H1 (cell line): Measurements from ENCODE around the gene BRI3BP. TPM values are rescaled to one million over a fixed set of nuclear protein-coding genes. Genes with fewer than 3 reads are reported as not detected.

ENCODE experiments used
- CTCF ChIA-PET: fragments of 300-600 bp; sonication (Branson Sonifier 250); formaldehyde crosslinking; loops from one replicate; lab custom pipeline; 2021; ENCODE audit not compliant: partially characterized antibody; lab: Charles Lee
- POLR2A ChIA-PET: fragments of 300-600 bp; sonication (Branson Sonifier 250); formaldehyde crosslinking; loops from one replicate; lab custom pipeline; 2021; ENCODE audit warnings: inconsistent platforms; ENCODE audit not compliant: partially characterized antibody; lab: Charles Lee
- DNase-seq, 2 experiments: peaks; one replicate each; pipeline versions ENCODE4 v3.0.0 to v3.0.0-alpha.2; 2010 to 2022; ENCODE audit warnings: low spot score in 2 of 2, low read depth in 1 of 2, mixed read lengths in 1 of 2
- FAIRE-seq: peaks from 2 replicates; lab custom pipeline; 2011; peaks lifted over from hg19 to GRCh38; lab: Jason Lieb, UNC
- H2AFZ ChIP-seq: 2 replicates; pipeline ENCODE4 v1.8.1; 2012; ENCODE audit warnings: low read length, inconsistent platforms
- H2AK5ac ChIP-seq: 2 replicates; pipeline ENCODE4 v1.6.1; 2013; ENCODE audit warnings: low read depth, low read length
- H2BK120ac ChIP-seq: replicated peaks from 2 replicates; pipeline ENCODE3; 2013; ENCODE audit warnings: low read depth, low read length, inconsistent platforms
- H2BK12ac ChIP-seq: 2 replicates; pipeline ENCODE4 v1.6.1; 2013; ENCODE audit warnings: low read depth, low read length
- H2BK15ac ChIP-seq: 2 replicates; pipeline ENCODE4 v1.6.1; 2013; ENCODE audit warnings: low read length
- H2BK20ac ChIP-seq: 2 replicates; pipeline ENCODE4 v1.6.1; 2013; ENCODE audit warnings: low read length
- H2BK5ac ChIP-seq: 2 replicates; pipeline ENCODE4 v1.6.1; 2013; ENCODE audit warnings: low read depth, low read length
- H3K14ac ChIP-seq: 2 replicates; pipeline ENCODE4 v1.6.1; 2013; ENCODE audit warnings: inconsistent platforms; ENCODE audit not compliant: insufficient read length
- H3K18ac ChIP-seq: 2 replicates; pipeline ENCODE4 v1.6.1; 2013; ENCODE audit warnings: low read length; ENCODE audit errors: extremely low read depth
- H3K23ac ChIP-seq: 2 replicates; pipeline ENCODE4 v1.6.1; 2013; ENCODE audit warnings: inconsistent platforms; ENCODE audit not compliant: insufficient read length
- H3K23me2 ChIP-seq: 2 replicates; pipeline ENCODE4 v1.6.1; 2013; ENCODE audit warnings: low read depth, low read length
- H3K27ac ChIP-seq: 2 replicates; pipeline ENCODE4 v1.6.1; 2011; ENCODE audit warnings: low read depth, low read length, inconsistent platforms
- H3K27me3 ChIP-seq, 4 experiments: replicated peaks in 1 of 4; 1 replicate in 1 of 4; 2 replicates in 3 of 4; pipeline versions ENCODE4 v1.6.1 to v1.8.1; 2011 to 2013; ENCODE audit warnings: low read length in 3 of 4, mild to moderate bottlenecking in 3 of 4, inconsistent platforms in 2 of 4, mixed read lengths in 2 of 4, moderate library complexity in 1 of 4; ENCODE audit not compliant: control insufficient read depth in 3 of 4, insufficient read depth in 3 of 4; ENCODE audit errors: extremely low read depth in 1 of 4
- H3K36me3 ChIP-seq, 4 experiments: 2 replicates each; pipeline versions ENCODE4 v1.6.1 to v1.8.1; 2011 to 2013; ENCODE audit warnings: mild to moderate bottlenecking in 4 of 4, low read length in 3 of 4, moderate library complexity in 2 of 4, control low read depth in 1 of 4, inconsistent platforms in 1 of 4; ENCODE audit not compliant: insufficient read depth in 4 of 4, control insufficient read depth in 2 of 4
- H3K4ac ChIP-seq: replicated peaks from 2 replicates; pipeline ENCODE3; 2013; ENCODE audit warnings: low read length, low read depth, mixed read lengths, inconsistent platforms; ENCODE audit not compliant: insufficient read length
- H3K4me1 ChIP-seq, 4 experiments: replicated peaks in 1 of 4; 1 replicate in 1 of 4; 2 replicates in 3 of 4; pipeline versions ENCODE4 v1.6.1 to v1.8.1; 2011 to 2013; ENCODE audit warnings: low read length in 3 of 4, inconsistent platforms in 2 of 4, mixed read lengths in 1 of 4; ENCODE audit not compliant: insufficient read depth in 4 of 4, control insufficient read depth in 3 of 4
- H3K4me2 ChIP-seq, 2 experiments: 2 replicates each; pipeline versions ENCODE4 v1.6.1 to v1.8.1; 2011 to 2013; ENCODE audit warnings: low read depth in 2 of 2, low read length in 2 of 2, control low read depth in 1 of 2, inconsistent platforms in 1 of 2, mild to moderate bottlenecking in 1 of 2; ENCODE audit not compliant: insufficient read depth in 1 of 2
- H3K4me3 ChIP-seq, 4 experiments: fragments of 200-600, 300-600 bp in 1 of 4; sonication (generic), shearing (Covaris generic), sonication (Bioruptor Twin) in 1 of 4; 2 replicates each; pipeline versions ENCODE4 v1.5.1 to v1.8.1; 2011 to 2016; ENCODE audit warnings: low read length in 4 of 4, low read depth in 3 of 4, control low read depth in 2 of 4, inconsistent platforms in 2 of 4, mild to moderate bottlenecking in 2 of 4, mixed read lengths in 1 of 4, moderate library complexity in 1 of 4; ENCODE audit not compliant: insufficient read depth in 2 of 4; ENCODE audit errors: extremely low read depth in 1 of 4
- H3K56ac ChIP-seq: replicated peaks from 2 replicates; pipeline ENCODE3; 2013; ENCODE audit warnings: low read depth, mild to moderate bottlenecking, mixed read lengths, low read length, inconsistent platforms; ENCODE audit not compliant: insufficient read length
- H3K79me1 ChIP-seq: 2 replicates; pipeline ENCODE4 v1.6.1; 2013; ENCODE audit warnings: low read depth, low read length, control low read depth
- H3K79me2 ChIP-seq, 2 experiments: 2 replicates each; pipeline versions ENCODE4 v1.6.1 to v1.8.1; 2012 to 2013; ENCODE audit warnings: low read length in 2 of 2, mild to moderate bottlenecking in 2 of 2, inconsistent platforms in 1 of 2; ENCODE audit not compliant: insufficient read depth in 2 of 2, control insufficient read depth in 1 of 2
- H3K9ac ChIP-seq, 4 experiments: replicated peaks in 1 of 4; 1 replicate in 1 of 4; 2 replicates in 3 of 4; pipeline versions ENCODE4 v1.6.1 to v1.8.1; 2011 to 2013; ENCODE audit warnings: low read depth in 3 of 4, low read length in 3 of 4, control low read depth in 2 of 4, mild to moderate bottlenecking in 2 of 4, moderate library complexity in 2 of 4, inconsistent platforms in 1 of 4; ENCODE audit errors: extremely low read depth in 1 of 4
- H3K9me3 ChIP-seq, 2 experiments: 2 replicates each; pipeline versions ENCODE4 v1.6.1 to v1.8.1; 2012 to 2013; ENCODE audit warnings: mild to moderate bottlenecking in 2 of 2, moderate library complexity in 2 of 2, control low read depth in 1 of 2, inconsistent platforms in 1 of 2, low read depth in 1 of 2, low read length in 1 of 2, mixed read lengths in 1 of 2; ENCODE audit not compliant: insufficient read depth in 2 of 2
- H4K20me1 ChIP-seq, 2 experiments: replicated peaks in 1 of 2; 2 replicates each; pipeline versions ENCODE3 to v1.8.1; 2011 to 2013; ENCODE audit warnings: inconsistent platforms in 2 of 2, low read length in 2 of 2, mild to moderate bottlenecking in 1 of 2; ENCODE audit not compliant: insufficient read depth in 2 of 2, control insufficient read depth in 1 of 2
- H4K5ac ChIP-seq: 2 replicates; pipeline ENCODE4 v1.6.1; 2013; ENCODE audit warnings: low read length, low read depth, mixed read lengths, inconsistent platforms; ENCODE audit not compliant: insufficient read length
- H4K8ac ChIP-seq: 2 replicates; pipeline ENCODE4 v1.8.0; 2013; ENCODE audit warnings: mild to moderate bottlenecking, moderate library complexity, low read length, inconsistent platforms; ENCODE audit not compliant: insufficient read depth; ENCODE audit errors: extremely low read depth
- H4K91ac ChIP-seq: replicated peaks from 2 replicates; pipeline ENCODE3; 2013; ENCODE audit warnings: low read length, mixed read lengths, inconsistent platforms; ENCODE audit not compliant: insufficient read length
- WGBS, 2 experiments: shearing (Covaris generic) in 1 of 2; methylation state at CpG; one replicate each; pipeline versions ENCODE4 v1.1.6 to v1.1.7; 2013 to 2015; ENCODE audit warnings: low lambda C conversion rate in 2 of 2, mixed read lengths in 2 of 2, inconsistent platforms in 1 of 2, low coverage in 1 of 2, missing lambda C conversion rate in 1 of 2; ENCODE audit not compliant: insufficient replicate concordance in 2 of 2, insufficient coverage in 1 of 2, insufficient read length in 1 of 2; ENCODE audit errors: extremely low coverage in 1 of 2, missing lambda C conversion rate in 1 of 2; 5-methylcytosine and 5-hydroxymethylcytosine counted together
- polyA plus RNA-seq, 7 experiments: library from polyadenylated mRNA; depleted of rRNA in 3 of 7; stranded (reverse) in 5 of 7; unstranded in 2 of 7; fragments of >200 nt in 5 of 7; fragments of 200-250 nt in 2 of 7; gene quantifications; 1 replicate in 5 of 7; 2 replicates in 1 of 7; 4 replicates in 1 of 7; pipeline versions ENCODE4 v1.2.1 to v1.2.3, GENCODE V29; 2011 to 2013; ENCODE audit warnings: missing spikeins in 2 of 7, mixed read lengths in 2 of 7
- total RNA-seq: library from RNA; stranded (reverse); fragmentation: NEBNext Ultra II Directional; extraction: Animal tissue kit (Norgen Biotek cat#: 25700); gene quantifications from 2 replicates; pipeline ENCODE4 v1.2.1, GENCODE V29; 2021

BRI3BP gene
- total and polyA plus RNA-seq, 2 of the 8 experiments (the other 6 are each of a cell fraction or from before 2014, with no cell fraction given), result 5.4 to 14.2 TPM

DNA sequence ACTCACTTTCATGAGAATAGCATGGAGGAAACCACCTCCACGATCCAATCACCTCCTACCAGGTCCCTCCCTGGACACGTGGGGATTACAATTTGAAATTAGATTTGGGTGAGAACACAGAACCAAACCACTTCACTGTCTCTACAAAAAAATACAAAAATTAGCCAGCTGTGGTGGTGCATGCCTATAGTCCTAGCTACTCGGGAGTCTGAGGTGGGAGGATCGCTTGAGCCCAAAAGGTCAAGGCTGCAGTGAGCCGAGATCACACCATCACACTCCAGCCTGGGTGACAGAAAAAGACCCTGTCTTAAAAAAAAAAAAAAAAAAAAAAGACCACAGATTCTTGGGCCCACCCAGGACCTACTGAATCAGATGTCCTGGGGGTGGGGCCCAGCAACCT, 28.3 kb downstream of the BRI3BP start:
- Histone ChIP-seq H3K27ac (no peak overlapping the region), H2BK5ac (no peak overlapping the region), H3K4ac (no peak overlapping the region), H3K4me3 (no peak overlapping the region), H3K27me3 (no peaks in the 10 kb centered on the region), H2AK5ac (no peak overlapping the region), H2BK12ac (no peak overlapping the region), H3K23ac (no peak overlapping the region), H3K14ac (no peak overlapping the region), H3K23me2 (no peaks in the 10 kb centered on the region), H3K4me2 (no peak overlapping the region), H4K91ac (no peak overlapping the region), H3K9ac (no peak overlapping the region), H3K79me1 (no peaks in the 10 kb centered on the region), H2BK120ac (no peak overlapping the region), H4K5ac (no peak overlapping the region), H2BK20ac (no peak overlapping the region), H2BK15ac (no peak overlapping the region), H3K4me1 (no peaks in the 10 kb centered on the region), H3K9me3 (no peaks in the 10 kb centered on the region), H3K36me3 (peaks cover 0 to 17% (median 10%) of the 10 kb centered on the region in 4 experiments; a peak in 4 of 8 replicates), H2AFZ (no peak overlapping the region), H4K20me1 (peaks cover 0 to 1% of the 10 kb centered on the region in 2 experiments), H3K79me2 (no peaks in the 10 kb centered on the region), H3K18ac (no peak overlapping the region), H3K56ac (no peak overlapping the region), H4K8ac (no peak overlapping the region)
- CTCF ChIA-PET, result no interaction called here
- DNase-seq (no peak), FAIRE-seq (no peak)
- POLR2A ChIA-PET, result interaction anchor here (0.7 kb wide), 1 partner anchor 18 kb away, joined by 3 read pairs; no protein-coding TSS in a partner anchor
- 85% methylated on average over 5 of the region's 5 CpGs; no CpG with 5 or more reads in 1 of the 2 experiments for WGBS, 2 experiments
